ENCODE data around the gene CACNA1C.

Gene CACNA1C

DNA sequence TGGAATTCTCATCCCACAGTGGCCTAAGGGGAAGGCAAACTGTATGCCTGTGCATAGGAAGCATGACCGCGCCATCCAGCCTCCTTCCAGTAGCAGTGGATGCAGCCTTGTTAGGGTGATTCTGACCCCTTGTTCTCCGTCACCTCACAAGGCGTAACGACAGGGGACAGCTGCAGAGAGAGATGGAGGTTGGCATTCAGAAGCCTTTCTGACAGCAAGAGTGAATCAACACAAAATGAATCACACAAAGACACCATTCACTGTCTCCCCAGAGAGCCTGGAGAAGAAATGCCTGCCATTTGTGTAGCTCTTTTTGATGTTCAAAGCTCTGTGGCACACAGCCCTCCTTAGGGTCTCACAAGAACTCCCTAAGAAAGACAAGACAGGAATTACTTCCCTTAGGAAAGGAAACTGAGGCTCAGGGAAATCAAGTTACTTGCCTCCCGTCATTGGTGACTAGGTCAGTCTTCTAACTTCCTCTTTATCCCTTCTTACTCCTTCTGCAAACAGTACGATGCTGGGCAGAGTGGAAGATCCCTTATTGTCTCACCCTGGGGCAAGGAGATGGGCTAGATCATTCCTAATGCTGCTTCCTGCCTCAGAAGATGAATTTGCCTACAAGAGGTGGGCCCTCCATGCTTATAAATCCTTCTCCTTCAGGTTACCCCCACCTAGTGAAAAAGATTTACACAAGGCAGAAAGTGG, 280.9 kb downstream of the CACNA1C start:
- Histone ChIP-seq H3K27me3 (ENCODE audit: control insufficient read depth, insufficient read depth, low read length) (no peaks in the 10 kb centered on the region), H3K9ac (ENCODE audit: low read length) (no peak overlapping the region), H3K36me3 (ENCODE audit: control insufficient read depth, insufficient read depth, low read length) (no peaks in the 10 kb centered on the region), H3K4me1 (ENCODE audit: control insufficient read depth, insufficient read depth, low read length) (peaks cover 37% of the 10 kb centered on the region), H3K4me3 (ENCODE audit: low read length) (no peak overlapping the region), H3K27ac (ENCODE audit: low read depth, low read length) (peak overlapping the region; percentile 89)

DNA sequence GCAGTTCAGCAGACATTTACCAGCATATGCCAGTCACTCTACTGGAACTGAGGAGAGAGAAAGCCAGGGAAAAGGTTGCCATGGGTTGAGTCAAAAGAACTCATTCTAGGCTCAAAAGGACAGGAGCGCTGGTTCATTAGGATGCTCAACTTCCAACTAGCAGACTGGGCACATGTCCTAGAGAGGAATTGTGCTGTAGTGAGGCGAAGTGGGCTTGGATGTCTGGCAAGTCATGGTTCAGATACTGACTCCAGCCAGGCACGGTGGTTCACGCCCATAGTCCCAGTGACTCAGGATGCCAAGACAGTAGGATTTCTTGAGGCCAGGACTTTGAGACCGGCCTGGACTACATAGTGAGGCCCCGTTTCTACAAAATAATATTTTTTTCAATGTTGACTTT, 281.5 kb downstream of the CACNA1C start:
- Histone ChIP-seq H3K36me3 (ENCODE audit: control insufficient read depth, insufficient read depth, low read length) (no peaks in the 10 kb centered on the region), H3K27ac (ENCODE audit: low read depth, low read length) (peak overlapping the region; percentile 89)

DNA sequence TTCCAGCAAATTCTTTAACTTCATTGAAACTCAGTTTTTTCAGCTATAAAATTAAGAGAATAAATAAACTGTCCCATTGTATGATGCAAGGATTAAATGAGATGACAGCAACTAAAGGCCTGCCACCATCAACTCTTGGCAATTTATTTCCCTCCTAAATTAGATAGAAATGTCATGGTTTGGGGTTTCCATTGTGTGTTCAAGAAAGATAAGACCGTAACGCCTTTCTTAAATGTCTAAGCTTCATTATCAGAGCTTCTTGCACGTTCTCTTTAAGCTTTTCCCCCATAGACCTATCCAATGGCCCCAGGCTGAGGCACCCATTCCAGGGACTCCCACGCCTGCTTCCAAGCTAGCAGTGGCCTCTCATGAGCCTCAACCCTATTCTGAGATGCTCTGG, 281.9 kb downstream of the CACNA1C start:
- Histone ChIP-seq H3K9ac (ENCODE audit: low read length) (no peak overlapping the region), H3K4me3 (ENCODE audit: low read length) (no peak overlapping the region), H3K27me3 (ENCODE audit: control insufficient read depth, insufficient read depth, low read length) (no peaks in the 10 kb centered on the region), H3K27ac (ENCODE audit: low read depth, low read length) (peak overlapping the region; percentile 89), H3K4me1 (ENCODE audit: control insufficient read depth, insufficient read depth, low read length) (peaks cover 39% of the 10 kb centered on the region), H3K36me3 (ENCODE audit: control insufficient read depth, insufficient read depth, low read length) (no peaks in the 10 kb centered on the region)

More for the DNA sequence above, 281.5 kb downstream of the CACNA1C start:
- H3K9ac ChIP-seq (ENCODE audit: low read length) = no peak overlapping the region
- H3K4me1 ChIP-seq (ENCODE audit: control insufficient read depth, insufficient read depth, low read length) = peaks cover 39% of the 10 kb centered on the region
- H3K27me3 ChIP-seq (ENCODE audit: control insufficient read depth, insufficient read depth, low read length) = no peaks in the 10 kb centered on the region
- no peak overlapping the region for H3K4me3 ChIP-seq (ENCODE audit: low read length)

DNA sequence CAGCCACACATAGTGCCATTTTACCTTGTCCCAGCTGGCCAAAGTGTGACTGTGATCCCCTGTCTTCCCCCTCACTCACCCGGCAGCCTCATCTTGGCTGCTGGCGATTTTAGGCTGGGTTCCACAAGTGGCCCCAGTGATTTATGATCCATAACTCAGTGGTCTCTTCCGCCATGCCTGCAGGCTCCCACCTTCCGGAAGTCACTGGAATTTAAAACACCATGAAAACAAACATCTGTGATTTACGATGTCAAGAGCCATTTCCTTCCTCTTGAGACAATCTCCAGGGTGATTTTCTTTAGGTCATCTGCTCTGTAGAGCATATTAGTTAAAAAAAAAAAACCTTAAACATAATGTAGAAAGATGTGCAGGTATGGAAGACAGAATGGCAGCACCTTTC, 282.3 kb downstream of the CACNA1C start:
- Histone ChIP-seq H3K36me3 (ENCODE audit: control insufficient read depth, insufficient read depth, low read length) (no peaks in the 10 kb centered on the region), H3K4me3 (ENCODE audit: low read length) (no peak overlapping the region), H3K9ac (ENCODE audit: low read length) (no peak overlapping the region), H3K27ac (ENCODE audit: low read depth, low read length) (peak overlapping the region; percentile 89), H3K4me1 (ENCODE audit: control insufficient read depth, insufficient read depth, low read length) (peaks cover 39% of the 10 kb centered on the region), H3K27me3 (ENCODE audit: control insufficient read depth, insufficient read depth, low read length) (no peaks in the 10 kb centered on the region)

DNA sequence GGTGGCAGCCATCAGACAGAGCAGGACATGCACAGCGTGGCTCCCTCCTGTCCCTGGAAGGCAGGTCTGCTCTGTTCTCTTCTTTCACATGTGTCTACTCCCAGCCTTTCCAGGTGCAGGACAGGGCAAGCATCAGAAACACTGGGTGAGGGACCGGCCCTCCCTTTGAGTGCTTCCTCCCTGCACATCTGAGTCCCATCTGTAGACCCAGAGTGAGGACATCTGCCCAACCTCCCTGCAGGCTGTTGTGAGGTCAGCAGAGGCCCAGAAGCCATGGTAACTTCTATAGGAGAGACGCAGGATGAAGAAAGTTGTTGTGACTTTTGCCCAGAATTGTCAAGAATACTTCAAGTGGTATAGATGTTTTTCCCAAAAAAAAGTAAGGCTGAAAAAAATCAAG, 282.7 kb downstream of the CACNA1C start:
- no peaks in the 10 kb centered on the region for H3K27me3 ChIP-seq (ENCODE audit: control insufficient read depth, insufficient read depth, low read length)
- peak overlapping the region; percentile 89 for H3K27ac ChIP-seq (ENCODE audit: low read depth, low read length)
- H3K4me3 ChIP-seq (ENCODE audit: low read length) = no peak overlapping the region
- H3K4me1 ChIP-seq (ENCODE audit: control insufficient read depth, insufficient read depth, low read length) = peaks cover 35% of the 10 kb centered on the region
- no peaks in the 10 kb centered on the region for H3K36me3 ChIP-seq (ENCODE audit: control insufficient read depth, insufficient read depth, low read length)
- H3K9ac ChIP-seq (ENCODE audit: low read length) = no peak overlapping the region

DNA sequence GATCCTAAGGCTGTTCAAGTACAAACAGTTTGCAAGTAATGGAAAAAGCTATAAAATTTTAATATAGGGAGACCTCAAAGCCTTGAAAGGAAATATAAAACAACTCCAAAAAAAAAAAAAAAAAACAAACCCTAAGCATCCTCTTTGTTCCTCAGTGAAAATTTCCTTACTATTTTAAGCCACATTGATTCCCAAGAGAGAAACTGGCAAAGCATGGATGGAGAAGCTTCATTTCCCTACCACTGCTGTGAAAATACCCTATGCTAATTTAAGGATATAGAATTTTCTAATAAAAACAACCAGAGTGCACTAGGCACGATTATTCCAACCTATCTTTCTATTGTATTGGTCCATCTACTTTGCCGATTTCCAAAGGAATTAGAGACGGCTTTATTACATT, 283.1 kb downstream of the CACNA1C start:
- Histone ChIP-seq H3K27ac (ENCODE audit: low read depth, low read length) (peak overlapping the region; percentile 89), H3K27me3 (ENCODE audit: control insufficient read depth, insufficient read depth, low read length) (no peaks in the 10 kb centered on the region), H3K4me3 (ENCODE audit: low read length) (no peak overlapping the region), H3K36me3 (ENCODE audit: control insufficient read depth, insufficient read depth, low read length) (no peaks in the 10 kb centered on the region), H3K9ac (ENCODE audit: low read length) (no peak overlapping the region), H3K4me1 (ENCODE audit: control insufficient read depth, insufficient read depth, low read length) (peaks cover 35% of the 10 kb centered on the region)

DNA sequence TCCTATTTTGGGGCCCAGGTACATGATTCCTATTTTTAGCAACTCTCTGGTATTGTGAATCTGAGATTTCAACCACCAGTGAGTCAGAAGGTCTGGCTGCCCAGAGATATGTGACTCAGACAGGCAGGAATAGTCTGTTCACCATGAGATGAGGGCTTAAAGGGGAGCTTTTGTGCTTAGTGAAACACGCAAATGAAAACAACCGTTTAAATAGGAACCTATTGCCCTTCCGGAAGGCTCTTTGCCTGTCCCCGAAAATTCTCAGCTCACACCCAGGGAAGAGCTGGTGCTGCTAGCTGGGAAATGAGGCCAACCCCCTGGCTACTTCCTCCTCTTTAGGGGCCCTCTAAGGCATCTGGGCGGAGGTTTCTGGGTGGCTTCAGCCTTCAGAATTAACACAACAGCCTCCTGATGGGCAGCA, 283.6 kb downstream of the CACNA1C start:
- Histone ChIP-seq H3K27me3 (ENCODE audit: control insufficient read depth, insufficient read depth, low read length) (no peaks in the 10 kb centered on the region), H3K4me3 (ENCODE audit: low read length) (peak overlapping the region; percentile 19), H3K36me3 (ENCODE audit: control insufficient read depth, insufficient read depth, low read length) (no peaks in the 10 kb centered on the region), H3K4me1 (ENCODE audit: control insufficient read depth, insufficient read depth, low read length) (peaks cover 40% of the 10 kb centered on the region), H3K27ac (ENCODE audit: low read depth, low read length) (peak overlapping the region; percentile 89), H3K9ac (ENCODE audit: low read length) (no peak overlapping the region)

DNA sequence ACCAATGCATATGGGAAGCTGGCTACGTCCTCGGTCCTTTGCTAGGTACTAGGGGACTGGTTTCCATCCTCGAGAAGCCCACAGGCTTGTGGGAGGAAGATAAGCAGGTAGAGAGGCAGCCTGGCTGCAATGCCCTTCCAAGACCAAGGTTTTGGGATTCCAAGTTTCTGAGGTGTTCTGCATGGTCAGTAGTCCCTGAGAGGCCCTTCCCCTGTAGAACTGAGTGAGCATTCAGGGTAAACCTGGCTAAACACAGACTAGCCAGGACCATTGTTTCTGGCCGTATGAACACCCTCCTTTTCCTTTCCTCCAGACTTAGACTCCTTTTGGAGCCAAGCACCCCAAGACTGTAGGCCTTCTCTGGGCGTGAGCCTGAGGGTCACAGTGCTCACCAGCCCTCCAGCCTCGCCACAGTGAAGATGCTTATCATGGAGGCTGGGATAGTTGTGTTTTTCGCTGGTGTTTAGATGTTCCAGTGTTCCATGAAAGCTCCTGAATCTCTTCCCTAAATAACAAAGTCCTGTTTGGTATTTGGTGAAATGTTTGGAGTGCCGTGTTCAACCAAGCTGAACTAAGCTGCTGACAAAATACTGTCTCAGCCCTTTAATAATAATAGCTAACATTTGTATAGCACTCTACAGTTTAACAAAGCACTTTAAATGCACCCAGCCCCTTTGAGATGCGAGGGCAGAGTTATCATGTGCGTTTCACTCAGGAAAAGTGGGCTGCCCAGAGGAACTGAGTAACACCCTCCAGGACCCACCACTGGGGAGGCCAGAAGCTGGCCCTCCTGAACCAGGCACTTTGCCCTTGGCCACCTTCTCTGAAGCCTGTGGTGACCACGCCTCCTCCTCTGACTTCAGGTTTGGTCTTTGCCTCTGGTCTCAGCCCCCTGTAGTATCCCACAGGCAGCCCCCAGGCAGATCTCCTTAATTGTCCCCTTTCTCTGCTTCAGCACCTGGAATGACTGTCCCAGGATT, 284.5 kb downstream of the CACNA1C start:
- Histone ChIP-seq H3K27ac (ENCODE audit: low read depth, low read length) (peak overlapping the region; percentile 89), H3K9ac (ENCODE audit: low read length) (no peak overlapping the region), H3K36me3 (ENCODE audit: control insufficient read depth, insufficient read depth, low read length) (no peaks in the 10 kb centered on the region), H3K27me3 (ENCODE audit: control insufficient read depth, insufficient read depth, low read length) (no peaks in the 10 kb centered on the region), H3K4me3 (ENCODE audit: low read length) (no peak overlapping the region), H3K4me1 (ENCODE audit: control insufficient read depth, insufficient read depth, low read length) (peaks cover 46% of the 10 kb centered on the region)

DNA sequence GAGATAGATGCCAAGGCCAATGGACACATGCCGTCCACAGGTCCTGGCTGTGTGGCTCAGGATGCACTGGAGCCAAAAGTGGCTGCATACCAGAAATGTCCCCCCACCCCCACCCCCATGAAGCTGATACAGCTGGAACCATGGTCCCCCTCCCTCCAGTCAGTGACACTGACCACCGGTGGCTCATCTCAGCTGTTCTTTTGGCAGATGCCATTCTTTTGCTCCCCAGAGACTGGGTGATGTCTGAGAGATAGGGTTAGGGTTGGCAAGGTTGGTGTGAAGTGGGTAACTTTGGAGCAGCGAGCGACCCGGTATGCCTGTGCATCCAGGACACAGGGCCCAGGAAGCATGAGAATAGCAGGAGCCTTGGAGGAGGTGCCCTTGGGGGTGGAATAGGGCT, 285.6 kb downstream of the CACNA1C start:
- no peaks in the 10 kb centered on the region for H3K27me3 ChIP-seq (ENCODE audit: control insufficient read depth, insufficient read depth, low read length)
- H3K4me3 ChIP-seq (ENCODE audit: low read length) = no peak overlapping the region
- no peak overlapping the region for H3K9ac ChIP-seq (ENCODE audit: low read length)
- H3K36me3 ChIP-seq (ENCODE audit: control insufficient read depth, insufficient read depth, low read length) = no peaks in the 10 kb centered on the region
- H3K27ac ChIP-seq (ENCODE audit: low read depth, low read length) = peak overlapping the region; percentile 48
- H3K4me1 ChIP-seq (ENCODE audit: control insufficient read depth, insufficient read depth, low read length) = peaks cover 56% of the 10 kb centered on the region

DNA sequence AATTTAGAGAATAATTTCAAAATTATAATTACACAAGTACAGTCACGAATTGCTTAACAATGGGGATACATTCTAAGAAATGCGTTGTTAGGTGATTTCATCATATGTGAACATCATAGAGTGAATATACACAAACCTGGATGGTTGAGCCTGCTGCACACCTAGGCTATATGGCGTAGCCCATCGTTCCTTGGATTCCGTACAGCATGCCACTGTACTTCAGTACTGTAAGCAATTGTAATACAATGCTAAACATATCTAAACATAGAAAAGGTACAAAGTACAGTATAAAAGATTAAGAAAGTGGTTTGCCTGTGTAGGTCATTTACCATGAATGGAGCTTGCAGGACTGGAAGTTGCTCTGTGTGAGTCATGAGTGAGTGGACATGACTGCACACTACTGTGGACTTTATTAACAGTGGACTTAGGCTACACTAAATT, 286.2 kb downstream of the CACNA1C start:
- Histone ChIP-seq H3K4me1 (ENCODE audit: control insufficient read depth, insufficient read depth, low read length) (peaks cover 62% of the 10 kb centered on the region), H3K36me3 (ENCODE audit: control insufficient read depth, insufficient read depth, low read length) (no peaks in the 10 kb centered on the region), H3K4me3 (ENCODE audit: low read length) (no peak overlapping the region), H3K9ac (ENCODE audit: low read length) (no peak overlapping the region), H3K27ac (ENCODE audit: low read depth, low read length) (peak overlapping the region; percentile 59), H3K27me3 (ENCODE audit: control insufficient read depth, insufficient read depth, low read length) (no peaks in the 10 kb centered on the region)

DNA sequence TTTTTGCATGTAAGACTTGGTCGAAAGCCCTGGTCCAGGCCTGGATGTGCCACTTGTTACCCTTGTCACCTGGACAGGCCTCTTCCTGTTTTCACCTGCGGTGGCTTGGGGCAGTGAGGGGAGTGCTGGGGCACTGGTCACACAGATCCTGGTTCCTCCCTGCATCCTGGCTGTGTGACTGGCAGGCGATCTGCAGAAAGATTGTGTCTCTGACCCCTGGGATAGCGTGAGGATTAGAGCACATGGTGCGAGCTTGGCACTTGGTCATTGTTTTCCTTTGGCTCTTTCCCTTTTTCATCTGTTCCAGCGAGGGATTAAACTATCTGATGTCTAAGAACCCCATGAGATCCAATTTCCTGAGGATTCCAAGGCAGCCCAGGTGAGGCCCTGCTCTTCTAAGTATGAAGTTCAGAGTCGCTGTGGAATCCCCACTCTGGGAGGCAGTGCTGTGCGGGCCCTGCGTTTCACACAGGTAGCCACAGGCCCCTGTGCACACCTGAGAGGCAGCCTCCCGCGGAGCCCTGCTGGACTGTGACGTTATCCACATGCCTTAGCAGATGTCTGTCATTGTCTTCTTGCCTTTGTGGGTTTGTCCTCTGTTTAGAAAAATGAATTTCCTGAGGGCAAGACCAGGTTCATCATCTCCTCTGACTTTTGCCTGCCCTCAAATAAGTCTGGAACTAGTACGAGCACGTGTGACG, 288.4 kb downstream of the CACNA1C start:
- no peak overlapping the region for H3K4me3 ChIP-seq (ENCODE audit: low read length)
- H3K36me3 ChIP-seq (ENCODE audit: control insufficient read depth, insufficient read depth, low read length) = no peaks in the 10 kb centered on the region
- peaks cover 67% of the 10 kb centered on the region for H3K4me1 ChIP-seq (ENCODE audit: control insufficient read depth, insufficient read depth, low read length)
- no peak overlapping the region for H3K9ac ChIP-seq (ENCODE audit: low read length)
- no peaks in the 10 kb centered on the region for H3K27me3 ChIP-seq (ENCODE audit: control insufficient read depth, insufficient read depth, low read length)
- peak overlapping the region; percentile 86 for H3K27ac ChIP-seq (ENCODE audit: low read depth, low read length)

DNA sequence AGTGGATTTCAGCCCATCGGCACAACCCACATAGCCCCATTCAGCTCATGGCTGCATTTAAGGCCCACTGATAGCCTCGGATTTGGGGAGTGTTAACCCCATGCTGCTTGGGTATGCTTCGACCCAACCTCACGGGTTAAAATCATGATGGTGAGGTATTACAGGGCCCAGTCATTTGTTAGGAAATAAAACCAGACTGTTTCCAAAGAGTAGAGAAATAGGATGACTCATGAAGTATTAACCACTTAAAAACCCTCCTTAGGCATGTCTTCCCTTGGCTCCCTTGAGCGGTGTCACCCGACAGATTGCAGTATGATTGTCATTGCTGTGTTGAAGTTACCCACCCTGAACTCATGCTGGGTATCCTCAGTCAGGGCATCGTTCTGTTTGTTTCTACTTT, 289.1 kb downstream of the CACNA1C start:
- H3K4me1 ChIP-seq (ENCODE audit: control insufficient read depth, insufficient read depth, low read length) = peaks cover 68% of the 10 kb centered on the region
- H3K27ac ChIP-seq (ENCODE audit: low read depth, low read length) = peak overlapping the region; percentile 86

More for the DNA sequence above, 289.1 kb downstream of the CACNA1C start:
- no peaks in the 10 kb centered on the region for H3K27me3 ChIP-seq (ENCODE audit: control insufficient read depth, insufficient read depth, low read length)
- H3K4me3 ChIP-seq (ENCODE audit: low read length) = no peak overlapping the region
- no peaks in the 10 kb centered on the region for H3K36me3 ChIP-seq (ENCODE audit: control insufficient read depth, insufficient read depth, low read length)
- no peak overlapping the region for H3K9ac ChIP-seq (ENCODE audit: low read length)
